ENCODE data around the gene WDR11.

The WDR11 gene

DNA sequence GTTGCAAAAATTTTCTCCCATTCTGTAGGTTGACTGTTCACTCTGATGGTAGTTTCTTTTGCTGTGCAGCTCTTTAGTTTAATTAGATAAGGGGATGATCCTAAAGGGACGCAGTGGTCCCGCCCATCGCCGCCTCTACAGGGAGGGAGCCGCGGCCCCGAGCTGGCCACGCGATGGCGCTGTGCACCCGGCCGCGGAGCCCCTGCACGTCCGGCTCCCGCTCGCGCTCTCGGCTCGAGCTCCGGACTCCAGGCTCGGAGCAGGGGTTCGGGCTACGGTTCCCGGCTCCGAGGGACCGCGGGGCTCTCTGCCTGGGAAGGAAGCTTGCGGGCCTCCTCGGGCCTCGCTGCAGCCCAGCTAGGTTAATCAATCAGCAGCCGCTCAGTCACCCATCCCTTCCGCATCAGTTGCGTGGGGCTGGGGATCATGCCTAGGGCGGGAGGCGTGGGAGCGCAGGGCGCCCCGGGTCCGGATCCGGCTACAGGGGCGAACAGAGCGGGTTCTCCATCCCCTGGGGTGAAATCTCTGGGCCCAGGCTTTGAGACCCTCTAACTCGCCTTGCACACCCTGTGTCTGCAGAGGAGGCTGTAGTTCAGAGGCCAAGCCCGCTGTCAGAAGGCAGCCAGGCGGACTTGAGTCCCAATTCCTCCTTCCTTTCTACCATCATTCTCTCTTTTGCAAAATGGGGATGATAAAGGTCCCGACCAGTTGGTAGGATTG lies 97.9 kb downstream of the WDR11 start:
- no peak for DNase-seq

GRCh38 chr10:120949609-120950031 lies 98.5 kb downstream of the WDR11 start:
- no peak for DNase-seq

- DNase-seq: no peak
Observed at GRCh38 chr10:120950051-120950561, 98.9 kb downstream of the WDR11 start.

GRCh38 chr10:120951288-120951687 lies 100.1 kb downstream of the WDR11 start:
- DNase-seq: no peak

GRCh38 chr10:120953897-120954296 lies 102.7 kb downstream of the WDR11 start:
- DNase-seq: no peak
